OCI-LY1 (cell line): ENCODE measurements around the gene KLHL8.

Source experiments
- CTCF ChIP-seq: fragments of 200-600 bp; sonication (generic), shearing (Covaris generic); IDR thresholded peaks from 2 replicates; pipeline ENCODE4 v1.5.1; 2017; ENCODE audit warnings: mild to moderate bottlenecking, antibody characterized with exemption, low read length, moderate library complexity, mixed read lengths
- EZH2 ChIP-seq: fragments of 200-600 bp; sonication (generic), shearing (Covaris generic); IDR thresholded peaks from 2 replicates; pipeline ENCODE4 v1.8.0; 2017; ENCODE audit warnings: borderline replicate concordance, mixed run types, mild to moderate bottlenecking, antibody characterized with exemption, low read length, moderate library complexity, mixed read lengths

GRCh38 chr4:87239194-87239593 is 18.8 kb upstream of the KLHL8 start:
- TF ChIP-seq CTCF = no peak
- TF ChIP-seq EZH2 = no peak
